ENCODE measurements around the gene NIT2.

DNA sequence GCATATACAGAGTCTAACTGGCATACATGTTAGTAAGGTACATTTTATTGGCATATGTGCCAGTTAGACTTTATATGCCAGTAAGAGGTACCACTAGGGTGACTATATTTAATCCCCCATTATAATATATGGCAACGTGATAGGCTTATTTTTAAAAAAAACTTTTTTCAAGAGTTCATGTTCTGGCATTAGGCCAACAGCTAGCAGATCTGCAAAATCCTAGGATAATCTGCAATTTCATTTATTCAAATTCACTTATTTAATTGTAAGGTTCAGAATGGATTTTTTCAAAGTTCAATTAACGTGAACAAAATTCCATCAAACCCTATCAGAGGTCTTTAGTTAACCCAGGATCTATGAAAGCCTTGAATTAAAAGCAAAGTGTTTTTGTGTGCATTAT, 31.9 kb downstream of the NIT2 start:
- TF ChIP-seq, protein P1, sequence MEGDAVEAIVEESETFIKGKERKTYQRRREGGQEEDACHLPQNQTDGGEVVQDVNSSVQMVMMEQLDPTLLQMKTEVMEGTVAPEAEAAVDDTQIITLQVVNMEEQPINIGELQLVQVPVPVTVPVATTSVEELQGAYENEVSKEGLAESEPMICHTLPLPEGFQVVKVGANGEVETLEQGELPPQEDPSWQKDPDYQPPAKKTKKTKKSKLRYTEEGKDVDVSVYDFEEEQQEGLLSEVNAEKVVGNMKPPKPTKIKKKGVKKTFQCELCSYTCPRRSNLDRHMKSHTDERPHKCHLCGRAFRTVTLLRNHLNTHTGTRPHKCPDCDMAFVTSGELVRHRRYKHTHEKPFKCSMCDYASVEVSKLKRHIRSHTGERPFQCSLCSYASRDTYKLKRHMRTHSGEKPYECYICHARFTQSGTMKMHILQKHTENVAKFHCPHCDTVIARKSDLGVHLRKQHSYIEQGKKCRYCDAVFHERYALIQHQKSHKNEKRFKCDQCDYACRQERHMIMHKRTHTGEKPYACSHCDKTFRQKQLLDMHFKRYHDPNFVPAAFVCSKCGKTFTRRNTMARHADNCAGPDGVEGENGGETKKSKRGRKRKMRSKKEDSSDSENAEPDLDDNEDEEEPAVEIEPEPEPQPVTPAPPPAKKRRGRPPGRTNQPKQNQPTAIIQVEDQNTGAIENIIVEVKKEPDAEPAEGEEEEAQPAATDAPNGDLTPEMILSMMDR (IDR thresholded peaks at IDR 0.05; ENCODE audit: poor library complexity, severe bottlenecking): no peak
- TF ChIP-seq, protein P2, sequence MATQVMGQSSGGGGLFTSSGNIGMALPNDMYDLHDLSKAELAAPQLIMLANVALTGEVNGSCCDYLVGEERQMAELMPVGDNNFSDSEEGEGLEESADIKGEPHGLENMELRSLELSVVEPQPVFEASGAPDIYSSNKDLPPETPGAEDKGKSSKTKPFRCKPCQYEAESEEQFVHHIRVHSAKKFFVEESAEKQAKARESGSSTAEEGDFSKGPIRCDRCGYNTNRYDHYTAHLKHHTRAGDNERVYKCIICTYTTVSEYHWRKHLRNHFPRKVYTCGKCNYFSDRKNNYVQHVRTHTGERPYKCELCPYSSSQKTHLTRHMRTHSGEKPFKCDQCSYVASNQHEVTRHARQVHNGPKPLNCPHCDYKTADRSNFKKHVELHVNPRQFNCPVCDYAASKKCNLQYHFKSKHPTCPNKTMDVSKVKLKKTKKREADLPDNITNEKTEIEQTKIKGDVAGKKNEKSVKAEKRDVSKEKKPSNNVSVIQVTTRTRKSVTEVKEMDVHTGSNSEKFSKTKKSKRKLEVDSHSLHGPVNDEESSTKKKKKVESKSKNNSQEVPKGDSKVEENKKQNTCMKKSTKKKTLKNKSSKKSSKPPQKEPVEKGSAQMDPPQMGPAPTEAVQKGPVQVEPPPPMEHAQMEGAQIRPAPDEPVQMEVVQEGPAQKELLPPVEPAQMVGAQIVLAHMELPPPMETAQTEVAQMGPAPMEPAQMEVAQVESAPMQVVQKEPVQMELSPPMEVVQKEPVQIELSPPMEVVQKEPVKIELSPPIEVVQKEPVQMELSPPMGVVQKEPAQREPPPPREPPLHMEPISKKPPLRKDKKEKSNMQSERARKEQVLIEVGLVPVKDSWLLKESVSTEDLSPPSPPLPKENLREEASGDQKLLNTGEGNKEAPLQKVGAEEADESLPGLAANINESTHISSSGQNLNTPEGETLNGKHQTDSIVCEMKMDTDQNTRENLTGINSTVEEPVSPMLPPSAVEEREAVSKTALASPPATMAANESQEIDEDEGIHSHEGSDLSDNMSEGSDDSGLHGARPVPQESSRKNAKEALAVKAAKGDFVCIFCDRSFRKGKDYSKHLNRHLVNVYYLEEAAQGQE (IDR thresholded peaks at IDR 0.05; ENCODE audit: borderline replicate concordance): no peak
- no peak for TF ChIP-seq EZH2 (IDR thresholded peaks at IDR 0.05; ENCODE audit: borderline replicate concordance, insufficient read depth, low read length, poor library complexity, severe bottlenecking)
- TF ChIP-seq EP300 (conservative IDR thresholded peaks at IDR 0.05; ENCODE audit: poor library complexity, severe bottlenecking): no peak
- TF ChIP-seq TAF1 (IDR thresholded peaks at IDR 0.05; ENCODE audit: low read depth): no peak
- no peak for TF ChIP-seq RAD21 (conservative IDR thresholded peaks at IDR 0.05)
- TF ChIP-seq POLR2AphosphoS5 (IDR thresholded peaks at IDR 0.05): no peak
- no peak for TF ChIP-seq SMC3 (conservative IDR thresholded peaks at IDR 0.05; ENCODE audit: poor library complexity)
